SH-SY5Y (cell line): ENCODE data around the gene TUBE1.

ENCODE experiments used
- GATA2 ChIP-seq: IDR thresholded peaks from 2 replicates; pipeline ENCODE4 v1.6.1; 2011; ENCODE audit warnings: mild to moderate bottlenecking, low read depth, low read length
- GATA3 ChIP-seq: IDR thresholded peaks from 2 replicates; pipeline ENCODE4 v1.6.1; 2011; ENCODE audit warnings: low read depth, mild to moderate bottlenecking, low read length, moderate library complexity

DNA sequence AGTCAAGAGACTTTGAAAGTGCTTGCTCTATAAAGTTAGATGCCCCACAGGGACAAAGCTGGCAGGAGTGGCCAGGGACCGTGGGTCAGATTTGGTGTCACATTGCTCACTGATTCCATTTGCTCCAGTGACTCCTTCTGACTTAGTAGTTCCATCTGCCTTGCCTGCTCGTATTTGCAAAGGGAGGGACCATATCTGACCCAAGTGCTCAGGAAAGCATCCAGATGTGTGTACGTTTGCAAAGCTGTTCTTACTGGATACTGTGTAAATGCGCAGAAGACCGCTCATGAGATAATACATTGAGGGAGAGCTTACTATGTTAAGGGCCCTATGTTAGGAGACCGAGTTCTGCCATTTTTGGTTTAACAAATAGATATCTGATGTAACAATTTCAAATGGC is 54.6 kb downstream of the TUBE1 start:
- no peak for TF ChIP-seq GATA3
- TF ChIP-seq GATA2, result no peak
